GM12878 (cell line): ENCODE results near the gene GUCY1B1. TPM values are rescaled to one million over a fixed set of nuclear protein-coding genes. Genes with fewer than 3 reads are reported as not detected.

Source experiments
- ATAC-seq: fragments of 200-7000 bp; cut with Tn5 transposase; 3 replicates; pipeline ENCODE4 v1.9.1; 2020; ENCODE audit warnings: mild to moderate bottlenecking, moderate library complexity
- BruUV-seq: library from RNA; stranded (reverse); fragments of 400-500 nt; replicated peaks from 2 replicates; lab custom pipeline; 2021; lab: Mats Ljungman, UMichigan
- CTCF ChIA-PET: fragments of 300-600 bp; sonication (Branson Sonifier 250); formaldehyde crosslinking; extraction: SDS; loops from one replicate; lab custom pipeline; 2021; ENCODE audit warnings: inconsistent platforms; lab: Yijun Ruan, JAX
- POLR2A ChIA-PET: fragments of 350-600 bp; formaldehyde crosslinking; extraction: SDS; loops from one replicate; lab custom pipeline; 2021; ENCODE audit warnings: inconsistent platforms; lab: Charles Lee
- RAD21 ChIA-PET: fragments of 300-600 bp; sonication (Branson Sonifier 250); formaldehyde crosslinking; loops from one replicate; lab custom pipeline; 2023; ENCODE audit warnings: antibody characterized with exemption; ENCODE audit not compliant: unreplicated experiment; lab: Charles Lee
- SMC1A ChIA-PET: fragments of 300-600 bp; sonication (Branson Sonifier 250); formaldehyde crosslinking; loops from one replicate; lab custom pipeline; 2023; ENCODE audit not compliant: unreplicated experiment, uncharacterized antibody; lab: Charles Lee
- DNase-seq: peaks from one replicate; pipeline ENCODE4 v3.0.0-alpha.2; 2011; ENCODE audit warnings: low read depth, low spot score
- FAIRE-seq: peaks from 3 replicates; lab custom pipeline; 2011; peaks lifted over from hg19 to GRCh38; lab: Jason Lieb, UNC
- H2AFZ ChIP-seq: 2 replicates; pipeline ENCODE4 v1.6.0; 2011; ENCODE audit warnings: low read depth, low read length, control low read depth; ENCODE audit not compliant: control insufficient read depth
- H3K27ac ChIP-seq: 2 replicates; pipeline ENCODE4 v1.5.1; 2011; ENCODE audit warnings: control low read depth; ENCODE audit not compliant: control insufficient read depth, insufficient read depth
- H3K27me3 ChIP-seq, 2 experiments: replicated peaks in 1 of 2; 2 replicates each; pipeline versions ENCODE4 v1.6.0 to v1.6.1; 2011; ENCODE audit warnings: low read length in 1 of 2; ENCODE audit not compliant: control insufficient read depth in 2 of 2, insufficient read depth in 2 of 2
- H3K36me3 ChIP-seq, 2 experiments: 2 replicates each; pipeline ENCODE4 v1.5.1; 2011; ENCODE audit warnings: low read length in 1 of 2; ENCODE audit not compliant: control insufficient read depth in 2 of 2, insufficient read depth in 2 of 2
- H3K4me1 ChIP-seq: 2 replicates; pipeline ENCODE4 v1.6.1; 2011; ENCODE audit warnings: mild to moderate bottlenecking, low read length, moderate library complexity, mixed read lengths; ENCODE audit not compliant: control insufficient read depth, insufficient read depth
- H3K4me2 ChIP-seq: 2 replicates; pipeline ENCODE4 v1.6.0; 2011; ENCODE audit warnings: control low read depth; ENCODE audit not compliant: control insufficient read depth, insufficient read depth
- H3K4me3 ChIP-seq: fragments of 200-600 bp; sonication (generic); 2 replicates; pipeline ENCODE4 v1.5.1; 2016
- H3K79me2 ChIP-seq: 2 replicates; pipeline ENCODE4 v1.6.0; 2011; ENCODE audit warnings: low read length; ENCODE audit not compliant: control insufficient read depth, insufficient read depth
- H3K9ac ChIP-seq: 2 replicates; pipeline ENCODE4 v1.8.0; 2011; ENCODE audit warnings: low read length, control low read depth, mixed read lengths; ENCODE audit not compliant: control insufficient read depth, insufficient read depth
- H3K9me3 ChIP-seq: replicated peaks from 3 replicates; pipeline ENCODE4 v1.5.1; 2011; ENCODE audit warnings: mild to moderate bottlenecking, low read length; ENCODE audit not compliant: control insufficient read depth, insufficient read depth
- H4K20me1 ChIP-seq: 2 replicates; pipeline ENCODE4 v1.6.0; 2011; ENCODE audit not compliant: control insufficient read depth, insufficient read depth
- BCL11A ChIP-seq: IDR thresholded peaks from 2 replicates; pipeline ENCODE4 v1.6.1; 2011; ENCODE audit warnings: low read depth, low read length
- BCL3 ChIP-seq: IDR thresholded peaks from 2 replicates; pipeline ENCODE4 v1.6.1; 2011; ENCODE audit warnings: borderline replicate concordance, low read depth, mild to moderate bottlenecking, moderate library complexity, low read length; ENCODE audit not compliant: insufficient read depth, poor library complexity, severe bottlenecking
- CUX1 ChIP-seq: IDR thresholded peaks from 2 replicates; pipeline ENCODE4 v1.6.1; 2012; ENCODE audit warnings: improper control_type of control experiment, low read depth, low read length; ENCODE audit not compliant: insufficient replicate concordance
- ESRRA ChIP-seq: IDR thresholded peaks from 2 replicates; pipeline ENCODE4 v1.6.1; 2012; ENCODE audit warnings: mild to moderate bottlenecking, low read length, improper control_type of control experiment
- HDGF ChIP-seq: fragments of 450-650 bp; IDR thresholded peaks from 2 replicates; pipeline ENCODE4 v1.6.1; 2016; ENCODE audit warnings: antibody characterized with exemption
- MLLT1 ChIP-seq: fragments of 450-650 bp; IDR thresholded peaks from 2 replicates; pipeline ENCODE4 v1.6.1; 2016; ENCODE audit warnings: mild to moderate bottlenecking
- MTA3 ChIP-seq: IDR thresholded peaks from 2 replicates; pipeline ENCODE4 v1.6.1; 2012; ENCODE audit warnings: low read length, inconsistent platforms, borderline replicate concordance
- NFXL1 ChIP-seq: fragments of 450-650 bp; IDR thresholded peaks from 2 replicates; pipeline ENCODE4 v1.6.1; 2017; ENCODE audit warnings: antibody characterized with exemption, mild to moderate bottlenecking, borderline replicate concordance
- POLR2AphosphoS2 ChIP-seq: IDR thresholded peaks from 2 replicates; pipeline ENCODE4 v1.6.1; 2011; ENCODE audit warnings: low read depth, mild to moderate bottlenecking, low read length, improper control_type of control experiment, moderate library complexity
- RAD21 ChIP-seq: IDR thresholded peaks from 2 replicates; pipeline ENCODE4 v1.6.1; 2011; ENCODE audit warnings: mild to moderate bottlenecking, low read depth, low read length, moderate library complexity; ENCODE audit not compliant: insufficient read depth
- SP1 ChIP-seq: IDR thresholded peaks from one replicate; pipeline ENCODE4 v1.6.1; 2011; ENCODE audit warnings: low read depth, low read length
- SREBF1 ChIP-seq: IDR thresholded peaks from 2 replicates; pipeline ENCODE4 v1.6.1; 2012; ENCODE audit warnings: mild to moderate bottlenecking, low read length
- TBL1XR1 ChIP-seq: IDR thresholded peaks from 2 replicates; pipeline ENCODE4 v1.6.1; 2012; ENCODE audit warnings: low read depth, low read length, improper control_type of control experiment
- ZNF24 ChIP-seq: fragments of 450-650 bp; IDR thresholded peaks from 2 replicates; pipeline ENCODE4 v1.6.1; 2017; ENCODE audit warnings: antibody characterized with exemption, mild to moderate bottlenecking
- WGBS: methylation state at CpG from one replicate; pipeline ENCODE4 v1.1.6; 2016; ENCODE audit warnings: low lambda C conversion rate; ENCODE audit not compliant: insufficient replicate concordance, insufficient coverage; ENCODE audit errors: missing lambda C conversion rate; 5-methylcytosine and 5-hydroxymethylcytosine counted together
- in situ Hi-C: fragments of 300-500 bp; cut with MboI; formaldehyde crosslinking; loops from 9 replicates; pipeline ENCODE4 v1.14.3; 2018; ENCODE audit warnings: mixed read lengths
- intact Hi-C: fragments of 100-400 bp; cut with micrococcal nuclease; formaldehyde crosslinking; loops from one replicate; pipeline ENCODE4 v1.14.2; 2022; ENCODE audit not compliant: unreplicated experiment
- polyA plus RNA-seq, 11 experiments: library from polyadenylated mRNA; depleted of rRNA in 4 of 11; unstranded in 6 of 11; stranded (reverse) in 5 of 11; fragments of >200 nt; fragmentation: Nextera tagmentation in 4 of 11; fragmentation: Illumina TruSeq in 1 of 11; extraction: Ambion mirVana in 4 of 11; extraction: Trizol in 1 of 11; gene quantifications; 1 replicate in 1 of 11; 2 replicates in 10 of 11; pipeline versions ENCODE4 v1.2.1 to v1.2.3, GENCODE V29; 2011 to 2016; ENCODE audit warnings: inconsistent platforms in 2 of 11, missing spikeins in 2 of 11, low read depth in 1 of 11
- total RNA-seq, 4 experiments: library from RNA; depleted of rRNA in 3 of 4; stranded (reverse); fragments of >200 nt in 3 of 4; fragmentation: Illumina TruSeq in 1 of 4; extraction: Trizol in 1 of 4; gene quantifications; 2 replicates each; pipeline versions ENCODE4 v1.2.1 to v1.2.3, GENCODE V29; 2013 to 2021

Gene GUCY1B1
- total and polyA plus RNA-seq, 10 of the 15 experiments (the other 5 are each of a cell fraction or from before 2014, with no cell fraction given) = 0.60 to 38.5 (median 1.4) TPM

DNA sequence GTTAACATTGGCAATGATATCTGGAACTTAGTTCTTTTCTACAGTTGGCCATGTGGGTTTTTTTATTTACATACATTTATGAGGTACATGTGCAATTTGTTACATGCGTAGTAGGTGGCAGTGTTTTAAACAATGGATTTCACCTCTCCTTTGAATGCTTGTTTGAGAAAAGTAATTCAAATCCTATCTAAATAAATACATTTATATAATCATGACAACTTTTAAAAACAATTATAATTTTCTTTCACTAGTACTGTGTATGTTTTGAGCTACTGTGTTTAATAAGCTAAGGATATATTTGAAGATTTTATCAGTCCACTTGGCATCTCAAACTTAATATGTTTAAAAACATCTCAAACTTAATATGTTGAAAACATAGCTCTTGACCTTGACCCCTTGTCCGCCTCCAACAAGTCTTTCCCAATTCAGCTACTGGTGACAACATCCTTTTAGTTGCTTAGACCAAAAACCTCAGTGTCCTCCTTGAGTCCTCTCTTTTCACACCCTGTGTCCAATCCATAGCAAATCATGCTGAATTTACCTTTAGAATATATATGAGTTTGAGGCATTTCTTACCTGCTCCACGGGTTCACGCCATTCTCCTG is 14.5 kb downstream of the GUCY1B1 start:
- H4K20me1 ChIP-seq = no peaks in the 10 kb centered on the region
- H3K9ac ChIP-seq = no peak overlapping the region
- ChIA-PET POLR2A (interaction anchor here (1.5 kb wide), 1 partner anchor 9 kb away, joined by 7 read pairs; no protein-coding TSS in a partner anchor), SMC1A (interaction anchor here (0.5 to 6.0 kb wide), 18 partner anchors 9 to 383 kb away, joined by 3 to 68 read pairs (median 6); partner anchors contain the start of gene GUCY1B1), CTCF (interaction anchor here (0.6 to 3.8 kb wide), 21 partner anchors 9 to 329 kb away, joined by 3 to 16 read pairs (median 3); partner anchors contain the start of gene GUCY1B1), RAD21 (interaction anchor here (0.7 to 3.0 kb wide), 15 partner anchors 9 to 330 kb away, joined by 3 to 13 read pairs (median 4); partner anchors contain the start of gene GUCY1B1)
- 65% methylated on average over 4 of the region's 4 CpGs for WGBS
- in situ Hi-C loops = no loop called here
- intact Hi-C loops = no loop called here
- H2AFZ ChIP-seq = no peak overlapping the region
- no peak overlapping the region for H3K4me2 ChIP-seq
- no TSS peak for BruUV-seq
- no peaks in the 10 kb centered on the region for H3K36me3 ChIP-seq
- FAIRE-seq (no peak), ATAC-seq (no peak), DNase-seq (no peak)
- H3K79me2 ChIP-seq = no peaks in the 10 kb centered on the region
- no peaks in the 10 kb centered on the region for H3K9me3 ChIP-seq
- no peak overlapping the region for H3K27ac ChIP-seq
- no peaks in the 10 kb centered on the region for H3K4me1 ChIP-seq
- no peaks in the 10 kb centered on the region for H3K27me3 ChIP-seq
- H3K4me3 ChIP-seq = no peak overlapping the region
- no peak for TF ChIP-seq MLLT1
- no peak for TF ChIP-seq HDGF
- no peak for TF ChIP-seq CUX1
- TF ChIP-seq TBL1XR1 = no peak
- TF ChIP-seq RAD21 = no peak
- TF ChIP-seq BCL3 = no peak
- TF ChIP-seq BCL11A = no peak
- no peak for TF ChIP-seq ZNF24
- TF ChIP-seq POLR2AphosphoS2 = no peak
- no peak for TF ChIP-seq SP1
- TF ChIP-seq NFXL1 = no peak
- TF ChIP-seq SREBF1 = no peak
- no peak for TF ChIP-seq ESRRA
- no peak for TF ChIP-seq MTA3
